ENCODE measurements around the gene CT47B1.
"Not testable (repeated sequence)": the region's sequence is repeated elsewhere in the genome, so short reads cannot be mapped to it uniquely, and the experiment has no call there.

Gene CT47B1

GRCh38 chrX:120875766-120876165 is at the start of gene CT47B1:
TSS of gene CT47B1 (minus strand) at chrX:120875866. CDS start at chrX:120875670, 196 bp downstream.
- not testable (repeated sequence) for H3K9me2 ChIP-seq (replicated peaks; ENCODE audit: low read depth, low read length); H3K4me1 ChIP-seq (ENCODE audit: insufficient read depth, low read length, poor library complexity, severe bottlenecking); H3K4me3 ChIP-seq (ENCODE audit: low read length, poor library complexity, severe bottlenecking); H3F3A ChIP-seq (ENCODE audit: low read depth); H3K4me2 ChIP-seq (ENCODE audit: low read depth, low read length, poor library complexity, severe bottlenecking); H2AFZ ChIP-seq (ENCODE audit: low read length); H3K36me3 ChIP-seq (ENCODE audit: insufficient read depth, low read length); H3K9me3 ChIP-seq (ENCODE audit: insufficient read depth, low read depth, low read length); H3K9ac ChIP-seq (ENCODE audit: low read depth, low read length, poor library complexity, severe bottlenecking); H3K27me3 ChIP-seq (ENCODE audit: insufficient read depth, low read length, poor library complexity, severe bottlenecking); H3K79me2 ChIP-seq (ENCODE audit: insufficient read depth, low read length); H4K20me1 ChIP-seq (ENCODE audit: insufficient read depth, low read length, poor library complexity, severe bottlenecking)

- H3F3A ChIP-seq (ENCODE audit: low read depth) = no peaks in the 10 kb centered on the region
- no peak overlapping the region for H3K9ac ChIP-seq (ENCODE audit: low read depth, low read length, poor library complexity, severe bottlenecking)
- no peaks in the 10 kb centered on the region for H3K27me3 ChIP-seq (ENCODE audit: insufficient read depth, low read length, poor library complexity, severe bottlenecking)
- H3K79me2 ChIP-seq (ENCODE audit: insufficient read depth, low read length) = no peaks in the 10 kb centered on the region
- TF ChIP-seq EZH2phosphoT487 (IDR thresholded peaks at IDR 0.05; ENCODE audit: borderline replicate concordance) = no peak
- TF ChIP-seq CTCF (conservative IDR thresholded peaks at IDR 0.05; ENCODE audit: low read length) = no peak
- no peaks in the 10 kb centered on the region for H4K20me1 ChIP-seq (ENCODE audit: insufficient read depth, low read length, poor library complexity, severe bottlenecking)
- H3K36me3 ChIP-seq (ENCODE audit: insufficient read depth, low read length) = no peaks in the 10 kb centered on the region
- no peaks in the 10 kb centered on the region for H3K9me2 ChIP-seq (replicated peaks; ENCODE audit: low read depth, low read length)
- no peak overlapping the region for H3K4me2 ChIP-seq (ENCODE audit: low read depth, low read length, poor library complexity, severe bottlenecking)
- H3K4me3 ChIP-seq (ENCODE audit: low read length, poor library complexity, severe bottlenecking) = no peak overlapping the region
- H3K9me3 ChIP-seq (ENCODE audit: insufficient read depth, low read depth, low read length) = no peaks in the 10 kb centered on the region
- no peak overlapping the region for H2AFZ ChIP-seq (ENCODE audit: low read length)
- no peaks in the 10 kb centered on the region for H3K4me1 ChIP-seq (ENCODE audit: insufficient read depth, low read length, poor library complexity, severe bottlenecking)
Measured at GRCh38 chrX:120874678-120875557, 748 bp downstream of the CT47B1 start.

GRCh38 chrX:120857240-120857639 is 18.4 kb downstream of the CT47B1 start:
- Histone ChIP-seq H3F3A (ENCODE audit: low read depth) (no peaks in the 10 kb centered on the region), H3K27me3 (ENCODE audit: insufficient read depth, low read length, poor library complexity, severe bottlenecking) (no peaks in the 10 kb centered on the region), H3K4me3 (ENCODE audit: low read length, poor library complexity, severe bottlenecking) (no peak overlapping the region), H3K9me3 (ENCODE audit: insufficient read depth, low read depth, low read length) (no peaks in the 10 kb centered on the region), H3K36me3 (ENCODE audit: insufficient read depth, low read length) (no peaks in the 10 kb centered on the region), H3K9ac (ENCODE audit: low read depth, low read length, poor library complexity, severe bottlenecking) (no peak overlapping the region), H3K4me1 (ENCODE audit: insufficient read depth, low read length, poor library complexity, severe bottlenecking) (no peaks in the 10 kb centered on the region), H2AFZ (ENCODE audit: low read length) (no peak overlapping the region), H3K79me2 (ENCODE audit: insufficient read depth, low read length) (no peaks in the 10 kb centered on the region), H4K20me1 (ENCODE audit: insufficient read depth, low read length, poor library complexity, severe bottlenecking) (no peaks in the 10 kb centered on the region), H3K4me2 (ENCODE audit: low read depth, low read length, poor library complexity, severe bottlenecking) (no peak overlapping the region), H3K9me2 (replicated peaks; ENCODE audit: low read depth, low read length) (no peaks in the 10 kb centered on the region)
- no peak for TF ChIP-seq EZH2phosphoT487 (IDR thresholded peaks at IDR 0.05; ENCODE audit: borderline replicate concordance)
- 0 out of 2 replicates have a peak, but pooled peaks have one; percentile 13 for TF ChIP-seq CTCF (conservative IDR thresholded peaks at IDR 0.05; ENCODE audit: low read length)

GRCh38 chrX:120840827-120841226 is 34.8 kb downstream of the CT47B1 start:
- H3F3A ChIP-seq (ENCODE audit: low read depth) = no peaks in the 10 kb centered on the region
- no peaks in the 10 kb centered on the region for H3K27me3 ChIP-seq (ENCODE audit: insufficient read depth, low read length, poor library complexity, severe bottlenecking)
- H3K79me2 ChIP-seq (ENCODE audit: insufficient read depth, low read length) = no peaks in the 10 kb centered on the region
- no peaks in the 10 kb centered on the region for H3K9me3 ChIP-seq (ENCODE audit: insufficient read depth, low read depth, low read length)
- H3K36me3 ChIP-seq (ENCODE audit: insufficient read depth, low read length) = no peaks in the 10 kb centered on the region
- H3K4me1 ChIP-seq (ENCODE audit: insufficient read depth, low read length, poor library complexity, severe bottlenecking) = no peaks in the 10 kb centered on the region
- no peak overlapping the region for H3K9ac ChIP-seq (ENCODE audit: low read depth, low read length, poor library complexity, severe bottlenecking)
- no peak overlapping the region for H3K4me3 ChIP-seq (ENCODE audit: low read length, poor library complexity, severe bottlenecking)
- H3K9me2 ChIP-seq (replicated peaks; ENCODE audit: low read depth, low read length) = no peaks in the 10 kb centered on the region
- TF ChIP-seq CTCF (conservative IDR thresholded peaks at IDR 0.05; ENCODE audit: low read length) (no peak), EZH2phosphoT487 (IDR thresholded peaks at IDR 0.05; ENCODE audit: borderline replicate concordance) (no peak)
- H4K20me1 ChIP-seq (ENCODE audit: insufficient read depth, low read length, poor library complexity, severe bottlenecking) = no peaks in the 10 kb centered on the region
- no peak overlapping the region for H2AFZ ChIP-seq (ENCODE audit: low read length)
- H3K4me2 ChIP-seq (ENCODE audit: low read depth, low read length, poor library complexity, severe bottlenecking) = no peak overlapping the region

Measured in Loucy (cell line).